HG03354 (cell line): ENCODE results near the gene CASZ1.

Experiments
- ATAC-seq: cut with Tn5 transposase; IDR thresholded peaks from one replicate; pipeline ENCODE4 v1.9.1; 2021; ENCODE audit warnings: mild to moderate bottlenecking; ENCODE audit not compliant: unreplicated experiment, poor library complexity, severe bottlenecking

Gene CASZ1

DNA sequence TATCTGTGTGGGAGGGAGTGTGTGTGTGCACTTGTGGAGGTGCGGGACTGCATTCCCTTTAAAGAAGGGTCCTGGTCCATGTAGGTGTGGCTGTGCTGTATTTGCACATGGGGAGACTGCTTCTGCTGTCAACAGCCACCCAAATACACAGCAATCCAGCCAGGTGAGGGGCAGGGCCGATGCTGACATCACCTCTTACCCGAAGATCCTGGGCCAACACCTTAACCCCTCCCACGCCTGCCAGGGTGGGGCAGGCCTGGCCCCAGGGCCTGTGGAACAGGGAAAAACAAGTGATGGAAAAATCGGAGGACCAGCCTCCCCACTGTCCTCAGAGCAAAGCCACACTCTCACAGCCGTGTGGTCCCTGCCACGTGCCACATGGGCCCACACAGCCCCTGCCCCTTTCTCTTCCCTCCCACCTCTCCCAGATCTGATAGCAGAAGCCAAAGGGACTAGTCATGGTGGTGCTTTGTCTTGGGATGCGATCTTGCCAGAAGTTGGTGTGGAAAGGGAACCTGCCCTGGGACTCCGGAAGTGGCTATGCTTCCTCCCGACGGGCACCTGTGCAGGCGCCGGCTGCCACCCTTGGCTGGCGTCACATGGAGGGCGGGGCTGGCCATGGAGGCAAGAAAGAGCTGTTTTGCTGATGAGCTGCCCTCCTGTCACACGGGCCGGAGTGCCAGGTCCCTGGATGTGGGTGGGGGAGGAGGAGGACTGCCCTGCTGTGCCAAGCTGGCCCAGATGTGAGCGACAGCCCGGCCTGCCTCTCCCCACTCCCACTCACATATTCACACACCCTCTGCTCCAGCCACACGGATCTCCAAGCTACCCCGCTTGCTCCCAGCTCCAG is 7.8 kb upstream of the CASZ1 start:
- ATAC-seq, result no peak

- no peak for ATAC-seq
Observed at GRCh38 chr1:10802944-10803715, 6.7 kb upstream of the CASZ1 start.

GRCh38 chr1:10800778-10801177 is 4.3 kb upstream of the CASZ1 start:
- no peak for ATAC-seq

DNA sequence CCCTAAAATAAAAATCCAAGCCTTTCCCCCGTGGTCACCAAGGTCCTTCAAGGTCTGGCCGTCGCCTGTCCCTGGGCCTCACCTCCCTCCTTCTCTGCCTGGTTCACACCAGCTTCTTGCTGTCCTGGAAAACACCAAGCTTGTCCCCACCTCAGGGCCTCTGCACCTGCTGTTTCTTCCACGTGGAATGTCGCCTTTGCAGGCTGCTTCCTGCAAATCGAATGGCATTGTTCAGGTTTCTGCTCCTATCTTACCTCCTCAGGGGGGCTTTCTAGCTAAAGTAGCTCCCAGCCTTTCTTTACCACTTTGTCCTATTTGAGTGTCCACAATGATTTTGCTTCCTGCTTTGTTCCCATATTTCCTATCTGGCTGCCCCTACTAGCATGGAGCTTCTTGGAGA is 3.3 kb upstream of the CASZ1 start:
- no peak for ATAC-seq

DNA sequence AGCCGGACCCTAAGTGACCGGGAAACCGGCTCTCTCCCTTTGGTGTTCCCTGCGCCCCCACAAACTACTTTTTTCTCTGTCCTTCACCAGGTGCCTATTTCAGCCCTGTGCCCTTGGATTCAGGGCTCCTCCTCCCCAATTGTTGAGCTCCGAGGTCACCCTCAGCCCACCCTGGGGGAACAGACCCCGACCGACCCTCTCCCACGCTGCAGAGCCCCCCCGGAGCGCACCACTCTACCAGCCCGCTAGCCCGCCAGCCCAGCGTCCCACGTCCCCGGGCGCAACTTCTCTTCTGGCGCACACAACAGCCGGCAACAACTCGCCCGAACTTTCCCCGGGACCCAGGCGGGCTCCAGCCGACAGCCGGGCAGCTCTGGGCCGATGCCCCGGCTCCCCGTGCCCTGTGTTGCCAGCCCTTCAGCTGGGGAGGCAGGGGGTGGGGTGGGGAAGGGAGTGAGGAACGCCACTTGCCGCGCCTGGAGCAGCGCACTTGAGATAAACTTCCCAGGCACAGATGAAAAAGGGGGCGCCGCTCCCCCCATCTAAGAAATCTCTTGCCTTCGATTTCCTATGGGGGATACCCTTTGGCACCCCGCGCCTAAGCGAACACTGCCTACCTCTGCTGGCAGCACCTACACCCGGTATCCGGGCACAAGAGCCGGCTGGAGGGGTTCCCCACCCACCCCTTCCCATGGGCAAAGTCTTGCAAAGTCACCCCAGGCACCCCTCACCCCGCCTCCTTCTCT is 997 bp downstream of the CASZ1 start:
- ATAC-seq, result no peak

- no peak for ATAC-seq
Observed at GRCh38 chr1:10794724-10795275, 1.6 kb downstream of the CASZ1 start.

DNA sequence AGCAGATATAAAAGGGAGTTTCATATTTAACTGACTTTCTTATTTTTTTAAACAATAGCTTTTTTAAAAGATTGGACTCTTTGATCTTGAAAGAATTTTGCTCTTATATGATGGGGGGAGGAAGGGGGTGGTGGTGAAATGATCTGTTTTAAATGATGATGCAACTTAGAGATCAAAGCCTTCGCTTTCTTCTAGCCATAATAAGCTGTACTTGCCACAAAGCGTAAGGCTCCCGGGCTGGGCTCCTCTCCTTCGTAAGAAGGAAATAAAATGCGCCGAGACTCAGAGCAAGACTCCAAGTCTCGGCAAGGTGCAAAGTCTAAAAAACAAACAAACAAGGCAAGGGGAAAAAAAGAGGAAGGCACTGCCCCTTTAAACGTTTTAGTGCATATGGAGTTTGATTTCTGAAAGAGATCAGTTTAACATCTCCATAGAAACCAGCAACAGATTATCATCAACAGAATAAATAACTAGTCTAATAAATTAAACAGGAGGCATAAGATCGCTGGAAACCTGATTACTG is 3.3 kb downstream of the CASZ1 start:
- no peak for ATAC-seq

DNA sequence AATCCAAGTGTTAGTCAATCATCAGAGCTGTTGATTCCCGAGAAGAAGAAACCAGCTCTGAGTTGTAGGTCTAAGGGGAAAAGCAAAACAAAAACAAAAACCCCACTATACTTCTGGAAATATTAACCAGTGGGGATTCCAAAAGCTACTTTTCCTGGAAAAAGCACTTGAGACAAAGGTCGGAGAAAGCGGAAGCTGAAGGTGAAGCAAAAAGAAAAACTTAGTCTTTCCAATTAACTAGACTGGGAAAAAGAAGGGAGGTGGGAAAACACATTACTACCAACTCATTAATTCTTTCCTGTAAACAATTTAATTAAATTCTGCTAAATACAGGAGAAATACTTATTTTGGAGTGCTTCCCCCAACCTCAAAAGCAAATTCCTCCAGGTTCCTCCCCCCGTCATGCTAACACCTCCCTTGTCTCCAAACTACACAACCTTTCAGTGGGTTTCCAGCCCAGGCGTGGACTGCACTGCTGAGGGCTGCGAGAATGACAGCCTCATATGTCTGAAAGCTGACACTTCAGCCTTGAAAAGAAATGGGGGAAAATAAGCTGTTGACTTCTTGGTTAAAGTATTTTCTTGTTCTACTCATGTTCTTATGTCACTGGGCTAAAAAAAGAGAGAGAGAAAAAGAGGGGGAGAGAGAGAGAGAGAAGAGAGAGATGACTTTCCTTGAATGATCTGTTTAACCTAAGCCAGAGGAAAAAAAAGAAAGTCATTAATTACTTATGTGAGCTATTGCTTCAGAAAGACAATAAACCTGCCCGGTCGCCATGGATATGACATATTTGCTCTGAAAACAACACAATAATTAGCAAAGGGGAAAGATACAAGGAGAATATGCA is 5.1 kb downstream of the CASZ1 start:
- no peak for ATAC-seq

- no peak for ATAC-seq
Observed at GRCh38 chr1:10789803-10790702, 6.4 kb downstream of the CASZ1 start.

DNA sequence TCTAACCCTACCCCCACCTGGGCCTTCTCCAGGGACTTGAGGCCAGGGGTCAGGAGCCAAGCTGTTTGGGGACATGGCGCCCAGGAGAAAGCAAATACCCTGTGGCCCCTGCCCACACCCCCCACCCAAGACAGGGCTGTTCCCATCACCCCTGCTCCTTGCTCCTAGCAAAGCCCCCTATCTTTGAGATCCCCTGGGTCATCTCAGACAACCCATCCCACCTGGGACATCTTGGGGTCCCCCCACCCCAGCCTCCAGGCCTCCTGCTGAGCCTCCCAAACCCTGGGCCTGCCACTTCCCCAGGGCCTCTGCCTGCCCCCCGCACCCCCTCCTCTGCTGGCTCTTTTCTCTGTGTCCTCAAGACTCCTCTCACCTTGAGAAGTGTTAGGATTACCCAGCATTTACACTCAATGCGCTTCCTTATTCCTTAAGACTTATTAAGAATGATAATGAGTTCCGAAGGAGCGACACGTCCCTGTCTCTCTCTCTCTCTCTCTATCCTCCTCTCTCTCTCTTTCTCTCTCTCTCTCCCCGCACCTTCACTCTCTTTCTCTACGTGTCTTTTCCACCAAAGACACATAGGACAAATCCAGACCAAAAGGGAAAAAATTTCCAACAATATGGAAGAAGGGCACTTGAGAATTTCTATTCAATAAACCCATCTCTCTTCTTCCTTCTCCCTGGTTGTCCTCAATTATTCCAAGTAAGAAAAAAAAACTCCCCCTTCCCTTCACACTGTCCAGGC is 7.2 kb downstream of the CASZ1 start:
- ATAC-seq, result no peak

DNA sequence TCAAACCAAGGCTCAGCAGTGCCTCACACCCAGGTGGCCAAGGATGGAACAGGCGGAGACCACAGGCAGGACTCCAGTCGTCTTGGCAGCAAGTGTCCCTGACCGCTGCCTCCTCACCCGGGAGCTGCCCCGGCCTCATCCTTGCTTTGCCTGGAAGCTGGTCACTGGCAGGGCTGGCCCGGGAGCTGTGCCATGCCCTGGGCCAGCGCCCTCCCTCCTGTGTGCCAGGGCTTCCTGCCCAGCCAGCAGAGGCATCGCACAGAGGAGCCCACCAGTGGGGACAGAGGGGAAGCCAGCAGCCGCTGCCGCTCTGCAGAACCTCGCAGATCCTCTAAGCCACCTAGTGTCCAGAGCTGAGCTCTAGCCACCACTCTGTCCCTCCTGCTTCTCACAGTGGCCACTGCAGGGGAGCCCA is 7.8 kb downstream of the CASZ1 start:
- no peak for ATAC-seq

- no peak for ATAC-seq
Observed at GRCh38 chr1:10787286-10787685, 9.2 kb downstream of the CASZ1 start.

DNA sequence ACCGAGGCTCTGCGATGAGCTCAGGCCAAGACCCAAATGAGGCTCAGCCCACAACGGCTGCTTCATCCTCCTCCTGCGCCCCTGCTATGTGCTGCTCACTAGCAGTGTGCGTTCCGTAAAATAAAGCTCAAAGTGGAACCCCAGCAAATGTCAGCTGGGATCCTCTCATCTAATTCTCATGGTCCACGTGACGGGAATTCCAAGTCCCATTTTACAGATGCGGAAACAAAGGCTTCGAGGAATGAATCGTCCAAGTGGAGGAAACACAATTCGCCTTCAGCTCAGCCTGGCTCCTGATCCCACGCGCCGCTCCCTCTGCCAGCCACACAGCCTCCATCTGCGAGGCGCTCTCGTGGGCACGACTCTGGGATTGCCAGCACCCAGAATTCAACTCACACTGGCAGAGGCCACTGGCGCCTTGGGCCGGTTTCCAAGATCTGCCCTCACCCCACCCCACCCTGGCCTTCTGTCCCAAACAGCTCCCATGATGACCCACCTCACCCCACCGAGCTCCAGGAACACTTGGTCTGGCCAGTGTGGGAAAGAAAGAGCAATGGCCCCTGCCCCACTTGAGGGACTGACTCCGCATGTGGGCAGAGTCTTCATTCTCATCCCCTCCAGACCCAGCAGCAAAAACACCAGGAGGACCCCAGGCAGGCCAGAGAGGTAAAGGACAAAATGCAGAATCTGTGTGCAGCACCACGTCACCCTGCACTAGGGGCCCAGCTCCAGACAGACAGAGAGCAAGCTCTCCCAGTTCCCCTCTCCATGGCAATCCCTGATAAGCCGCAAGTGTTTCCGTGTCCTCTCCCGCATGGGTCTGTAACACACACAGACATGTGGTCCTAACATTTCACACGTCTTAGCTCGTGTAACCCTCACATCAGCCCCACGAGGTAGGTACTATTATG is 10.5 kb downstream of the CASZ1 start:
- no peak for ATAC-seq

GRCh38 chr1:10784998-10785727 is 11.3 kb downstream of the CASZ1 start:
- ATAC-seq, result no peak

GRCh38 chr1:10782491-10783244 is 13.8 kb downstream of the CASZ1 start:
- no peak for ATAC-seq
